H9 (cell line): ENCODE results near the gene B4GALT3. TPM values are rescaled to one million over a fixed set of nuclear protein-coding genes. Genes with fewer than 3 reads are reported as not detected.

Experiments used
- DNase-seq: peaks from one replicate; pipeline ENCODE4 v3.0.0-alpha.2; 2017
- H2AFZ ChIP-seq: one replicate; pipeline ENCODE4 v1.6.1; 2013; ENCODE audit warnings: mild to moderate bottlenecking, low read length, control low read depth, moderate library complexity
- H2AK5ac ChIP-seq: 2 replicates; pipeline ENCODE4 v1.6.1; 2013; ENCODE audit warnings: low read length, control low read depth, mixed read lengths; ENCODE audit not compliant: insufficient read length
- H2BK120ac ChIP-seq: one replicate; pipeline ENCODE4 v1.6.1; 2013; ENCODE audit warnings: low read depth, mild to moderate bottlenecking, low read length, control low read depth, inconsistent platforms; ENCODE audit not compliant: poor library complexity, severe bottlenecking
- H2BK12ac ChIP-seq: 2 replicates; pipeline ENCODE4 v1.6.1; 2013; ENCODE audit warnings: low read length, control low read depth, mixed read lengths, low read depth; ENCODE audit not compliant: insufficient read length
- H2BK15ac ChIP-seq: 2 replicates; pipeline ENCODE4 v1.6.1; 2013; ENCODE audit warnings: low read depth, low read length, control low read depth
- H2BK20ac ChIP-seq: one replicate; pipeline ENCODE4 v1.6.1; 2013; ENCODE audit warnings: low read depth, mild to moderate bottlenecking, low read length, control low read depth, inconsistent platforms; ENCODE audit not compliant: poor library complexity, severe bottlenecking
- H2BK5ac ChIP-seq: 2 replicates; pipeline ENCODE4 v1.6.1; 2013; ENCODE audit warnings: low read length, control low read depth, mixed read lengths; ENCODE audit not compliant: insufficient read length
- H3K14ac ChIP-seq: 2 replicates; pipeline ENCODE4 v1.6.1; 2013; ENCODE audit warnings: low read length, control low read depth; ENCODE audit not compliant: insufficient read depth
- H3K18ac ChIP-seq: 2 replicates; pipeline ENCODE4 v1.6.1; 2013; ENCODE audit warnings: low read depth, mild to moderate bottlenecking, mixed read lengths, low read length, control low read depth; ENCODE audit not compliant: insufficient read length
- H3K23ac ChIP-seq: 2 replicates; pipeline ENCODE4 v1.6.1; 2013; ENCODE audit warnings: low read length, control low read depth, mixed read lengths, low read depth; ENCODE audit not compliant: insufficient read length
- H3K23me2 ChIP-seq: 2 replicates; pipeline ENCODE4 v1.6.1; 2013; ENCODE audit warnings: low read depth, mild to moderate bottlenecking, mixed read lengths, low read length, control low read depth; ENCODE audit not compliant: insufficient read length, poor library complexity, severe bottlenecking
- H3K27ac ChIP-seq: 2 replicates; pipeline ENCODE4 v1.5.1; 2013; ENCODE audit warnings: low read length, control low read depth, mixed read lengths, low read depth; ENCODE audit not compliant: insufficient read length
- H3K27me3 ChIP-seq: 2 replicates; pipeline ENCODE4 v1.6.1; 2013; ENCODE audit warnings: low read length, control low read depth, inconsistent platforms; ENCODE audit not compliant: insufficient read depth
- H3K4ac ChIP-seq: 2 replicates; pipeline ENCODE4 v1.6.1; 2013; ENCODE audit warnings: low read depth, mild to moderate bottlenecking, control low read depth, inconsistent platforms, low read length, moderate library complexity
- H3K4me1 ChIP-seq: 2 replicates; pipeline ENCODE4 v1.6.1; 2013; ENCODE audit warnings: low read length, control low read depth, inconsistent platforms; ENCODE audit not compliant: insufficient read depth
- H3K4me2 ChIP-seq: 2 replicates; pipeline ENCODE4 v1.6.1; 2013; ENCODE audit warnings: low read length, control low read depth, mixed read lengths; ENCODE audit not compliant: insufficient read length, insufficient read depth
- H3K56ac ChIP-seq: 2 replicates; pipeline ENCODE4 v1.6.1; 2013; ENCODE audit warnings: low read depth, mild to moderate bottlenecking, mixed read lengths, low read length, control low read depth; ENCODE audit not compliant: insufficient read length
- H3K79me1 ChIP-seq: 2 replicates; pipeline ENCODE4 v1.6.1; 2013; ENCODE audit warnings: low read depth, mild to moderate bottlenecking, moderate library complexity, low read length, control low read depth, inconsistent platforms; ENCODE audit not compliant: insufficient read depth, poor library complexity, severe bottlenecking
- H3K79me2 ChIP-seq: 2 replicates; pipeline ENCODE4 v1.6.1; 2013; ENCODE audit warnings: low read length, control low read depth, inconsistent platforms; ENCODE audit not compliant: insufficient read depth
- H3K9ac ChIP-seq: 2 replicates; pipeline ENCODE4 v1.6.1; 2013; ENCODE audit warnings: low read length, control low read depth, mixed read lengths; ENCODE audit not compliant: insufficient read length; ENCODE audit errors: extremely low read depth
- H3K9me3 ChIP-seq: one replicate; pipeline ENCODE4 v1.6.1; 2013; ENCODE audit warnings: low read depth, low read length, inconsistent platforms; ENCODE audit not compliant: control insufficient read depth
- H3T11ph ChIP-seq: one replicate; pipeline ENCODE4 v1.6.1; 2013; ENCODE audit warnings: mild to moderate bottlenecking, low read length, control low read depth, inconsistent platforms
- H4K20me1 ChIP-seq: one replicate; pipeline ENCODE4 v1.6.1; 2013; ENCODE audit not compliant: control insufficient read depth, insufficient read length, insufficient read depth
- H4K5ac ChIP-seq: 2 replicates; pipeline ENCODE4 v1.6.1; 2013; ENCODE audit warnings: low read depth, mild to moderate bottlenecking, mixed read lengths, low read length, control low read depth; ENCODE audit not compliant: insufficient read length
- H4K8ac ChIP-seq: replicated peaks from 2 replicates; pipeline ENCODE4 v1.6.1; 2013; ENCODE audit warnings: low read length, control low read depth, mixed read lengths, low read depth; ENCODE audit not compliant: insufficient read length
- H4K91ac ChIP-seq: 2 replicates; pipeline ENCODE4 v1.6.1; 2013; ENCODE audit warnings: low read depth, mild to moderate bottlenecking, moderate library complexity, mixed read lengths, low read length, control low read depth; ENCODE audit not compliant: insufficient read length
- H3K27ac Mint-ChIP-seq, 3 experiments: 2 replicates in 2 of 3; 3 replicates in 1 of 3; pipeline ENCODE4 v1.8.0; 2020 to 2021; ENCODE audit warnings: mixed read lengths in 3 of 3, mild to moderate bottlenecking in 1 of 3, moderate library complexity in 1 of 3
- H3K27me3 Mint-ChIP-seq: 2 replicates; pipeline ENCODE4 v1.8.0; 2021; ENCODE audit warnings: low read depth, mild to moderate bottlenecking, moderate library complexity, mixed read lengths
- H3K36me3 Mint-ChIP-seq, 3 experiments: 2 replicates in 2 of 3; 3 replicates in 1 of 3; pipeline ENCODE4 v1.8.0; 2020 to 2021; ENCODE audit warnings: low read depth in 3 of 3, mixed read lengths in 3 of 3; ENCODE audit not compliant: insufficient read depth in 1 of 3
- H3K4me1 Mint-ChIP-seq, 2 experiments: 2 replicates each; pipeline ENCODE4 v1.8.0; 2020; ENCODE audit warnings: mixed read lengths in 2 of 2
- H3K4me3 Mint-ChIP-seq, 2 experiments: 2 replicates in 1 of 2; 3 replicates in 1 of 2; pipeline ENCODE4 v1.8.0; 2020 to 2021; ENCODE audit warnings: mild to moderate bottlenecking in 2 of 2, mixed read lengths in 2 of 2, moderate library complexity in 1 of 2
- H3K9me3 Mint-ChIP-seq, 2 experiments: 2 replicates in 1 of 2; 3 replicates in 1 of 2; pipeline ENCODE4 v1.8.0; 2020; ENCODE audit warnings: mild to moderate bottlenecking in 2 of 2, mixed read lengths in 2 of 2, moderate library complexity in 1 of 2
- whole genome bisulfite sequencing: extraction: QIAGEN DNeasy Blood & Tissue Kit; methylation state at CpG from one replicate; pipeline ENCODE4 v1.1.7; 2013; ENCODE audit warnings: missing lambda C conversion rate, low lambda C conversion rate, mixed read lengths; ENCODE audit not compliant: insufficient read length; ENCODE audit errors: extremely low coverage; 5-methylcytosine and 5-hydroxymethylcytosine counted together
- total RNA-seq: library from RNA; stranded (reverse); gene quantifications from 2 replicates; pipeline ENCODE4 v1.2.1, GENCODE V29; 2021
- TF ChIP-seq, protein P1 (sequence below): fragments of 200-600 bp; sonication (generic); conservative IDR thresholded peaks from 3 replicates; pipeline ENCODE4 v1.8.0; 2021; ENCODE audit warnings: antibody characterized with exemption, mild to moderate bottlenecking

B4GALT3 gene
- total RNA-seq, 1 experiment from 2014 or later = 31.8 TPM

DNA sequence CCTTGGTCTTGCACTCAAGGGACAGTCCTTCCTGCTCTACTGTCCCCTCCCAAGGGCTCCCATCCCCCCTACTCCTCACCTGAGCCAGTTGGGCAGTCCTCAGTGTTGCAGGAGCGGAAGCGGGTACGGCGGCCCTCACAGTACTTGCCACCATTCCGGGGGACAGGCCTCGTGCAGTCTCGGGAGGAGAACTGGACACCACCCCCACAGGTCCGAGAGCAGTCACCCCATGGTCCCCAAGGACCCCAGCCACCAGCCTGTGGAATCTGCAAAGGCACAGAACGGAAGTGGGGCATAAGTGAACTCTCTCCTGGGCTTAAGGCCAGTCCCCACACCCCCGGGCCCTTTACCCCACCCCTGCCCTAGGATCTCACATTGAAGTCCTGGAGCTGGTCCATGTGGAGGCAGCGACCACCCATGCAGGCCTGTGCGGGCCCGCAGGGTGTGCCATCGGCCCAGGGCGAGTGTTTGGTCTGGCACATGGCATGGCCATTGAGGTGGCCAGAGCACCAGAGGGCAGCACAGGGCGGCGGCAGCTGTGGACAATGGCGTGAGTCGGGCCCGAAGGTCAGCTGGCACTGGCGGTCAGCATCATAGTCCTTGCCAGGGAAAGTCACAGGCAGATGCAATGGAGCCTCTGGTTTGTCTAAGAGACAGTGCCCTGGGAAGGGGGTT, 16.4 kb upstream of the B4GALT3 start:
- H3K27ac Mint-ChIP-seq = peak overlapping the region in 1 of 3 experiments; percentile 31; a peak in 2 of 7 replicates

More for the DNA sequence above, 16.4 kb upstream of the B4GALT3 start:
- WGBS = no CpG with 5 or more reads among the region's 21 CpGs
- Histone ChIP-seq H2AFZ (no peak overlapping the region), H2BK20ac (no peak overlapping the region), H4K8ac (no peak overlapping the region), H2BK5ac (no peak overlapping the region), H3K79me1 (no peaks in the 10 kb centered on the region), H3K27me3 (no peaks in the 10 kb centered on the region), H3K79me2 (no peaks in the 10 kb centered on the region), H3K14ac (no peak overlapping the region), H4K20me1 (no peaks in the 10 kb centered on the region), H3K27ac (no peak overlapping the region), H3K4me2 (no peak overlapping the region), H2BK120ac (no peak overlapping the region), H3K56ac (no peak overlapping the region), H3T11ph (no peak overlapping the region), H2BK15ac (no peak overlapping the region), H4K91ac (no peak overlapping the region), H3K18ac (no peak overlapping the region), H3K4ac (no peak overlapping the region), H3K9ac (no peak overlapping the region), H2BK12ac (no peak overlapping the region), H3K4me1 (peaks cover 6% of the 10 kb centered on the region; the same call in 1 of the 2 replicates), H4K5ac (no peak overlapping the region), H3K9me3 (no peaks in the 10 kb centered on the region), H3K23me2 (peaks cover 4% of the 10 kb centered on the region), H2AK5ac (no peak overlapping the region), H3K23ac (no peak overlapping the region)
- no peak for DNase-seq
- H3K36me3 Mint-ChIP-seq = peaks cover 0 to 29% (median 16%) of the 10 kb centered on the region in 3 experiments; a peak in 4 of 7 replicates
- H3K27me3 Mint-ChIP-seq = no peaks in the 10 kb centered on the region
- TF ChIP-seq, protein P1, sequence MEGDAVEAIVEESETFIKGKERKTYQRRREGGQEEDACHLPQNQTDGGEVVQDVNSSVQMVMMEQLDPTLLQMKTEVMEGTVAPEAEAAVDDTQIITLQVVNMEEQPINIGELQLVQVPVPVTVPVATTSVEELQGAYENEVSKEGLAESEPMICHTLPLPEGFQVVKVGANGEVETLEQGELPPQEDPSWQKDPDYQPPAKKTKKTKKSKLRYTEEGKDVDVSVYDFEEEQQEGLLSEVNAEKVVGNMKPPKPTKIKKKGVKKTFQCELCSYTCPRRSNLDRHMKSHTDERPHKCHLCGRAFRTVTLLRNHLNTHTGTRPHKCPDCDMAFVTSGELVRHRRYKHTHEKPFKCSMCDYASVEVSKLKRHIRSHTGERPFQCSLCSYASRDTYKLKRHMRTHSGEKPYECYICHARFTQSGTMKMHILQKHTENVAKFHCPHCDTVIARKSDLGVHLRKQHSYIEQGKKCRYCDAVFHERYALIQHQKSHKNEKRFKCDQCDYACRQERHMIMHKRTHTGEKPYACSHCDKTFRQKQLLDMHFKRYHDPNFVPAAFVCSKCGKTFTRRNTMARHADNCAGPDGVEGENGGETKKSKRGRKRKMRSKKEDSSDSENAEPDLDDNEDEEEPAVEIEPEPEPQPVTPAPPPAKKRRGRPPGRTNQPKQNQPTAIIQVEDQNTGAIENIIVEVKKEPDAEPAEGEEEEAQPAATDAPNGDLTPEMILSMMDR = no peak
- no peak overlapping the region for H3K4me3 Mint-ChIP-seq
- peaks cover 28 to 33% of the 10 kb centered on the region in 2 experiments for H3K4me1 Mint-ChIP-seq
- H3K9me3 Mint-ChIP-seq = no peaks in the 10 kb centered on the region
